Mesothelial cell of epicardium (in vitro differentiated cells): Measurements from ENCODE around the gene TRPT1. TPM values are rescaled to one million over a fixed set of nuclear protein-coding genes. Genes with fewer than 3 reads are reported as not detected.

Source experiments
- DNase-seq, 2 experiments: peaks; one replicate each; pipeline ENCODE4 v3.0.0; 2021; ENCODE audit warnings: low spot score in 2 of 2; ENCODE audit not compliant: unreplicated experiment in 2 of 2
- H3K27ac Mint-ChIP-seq: 2 replicates; pipeline ENCODE4 v1.8.0; 2021; ENCODE audit warnings: mixed read lengths
- H3K27me3 Mint-ChIP-seq: 2 replicates; pipeline ENCODE4 v1.8.0; 2021; ENCODE audit warnings: low read depth, mixed read lengths
- H3K36me3 Mint-ChIP-seq: 2 replicates; pipeline ENCODE4 v1.8.0; 2021; ENCODE audit warnings: mixed read lengths
- H3K4me1 Mint-ChIP-seq: 2 replicates; pipeline ENCODE4 v1.8.0; 2021; ENCODE audit warnings: mixed read lengths
- H3K4me3 Mint-ChIP-seq: 2 replicates; pipeline ENCODE4 v1.8.0; 2021; ENCODE audit warnings: mild to moderate bottlenecking, moderate library complexity, mixed read lengths
- H3K9me3 Mint-ChIP-seq: 2 replicates; pipeline ENCODE4 v1.8.0; 2021; ENCODE audit warnings: mixed read lengths
- CTCF ChIP-seq: fragments of 200-600 bp; sonication (generic); IDR thresholded peaks from one replicate; pipeline ENCODE4 v1.5.0; 2021; ENCODE audit warnings: antibody characterized with exemption; ENCODE audit not compliant: unreplicated experiment
- total RNA-seq: library from RNA; stranded (reverse); gene quantifications from 3 replicates; pipeline ENCODE4 v1.2.1, GENCODE V29; 2021

Gene TRPT1
- total RNA-seq, 1 donor from 2014 or later: 41.1 TPM

- Mint-ChIP-seq H3K4me3 (no peak overlapping the region), H3K9me3 (no peaks in the 10 kb centered on the region), H3K4me1 (peaks cover 10% of the 10 kb centered on the region), H3K36me3 (peaks cover 6% of the 10 kb centered on the region), H3K27ac (no peak overlapping the region), H3K27me3 (no peaks in the 10 kb centered on the region)
- no peak for DNase-seq
- TF ChIP-seq CTCF: no peak
Measured at GRCh38 chr11:64254326-64254725, 28.3 kb upstream of the TRPT1 start.

- H3K27ac Mint-ChIP-seq: peak overlapping the region; percentile 1
- peaks cover 10% of the 10 kb centered on the region for H3K4me1 Mint-ChIP-seq
- H3K27me3 Mint-ChIP-seq: no peaks in the 10 kb centered on the region
- H3K9me3 Mint-ChIP-seq: no peaks in the 10 kb centered on the region
- DNase-seq: no peak
- no peak for TF ChIP-seq CTCF
- peaks cover 2% of the 10 kb centered on the region for H3K36me3 Mint-ChIP-seq
- H3K4me3 Mint-ChIP-seq: peak overlapping the region; percentile 83
Measured at GRCh38 chr11:64253481-64253880, 27.5 kb upstream of the TRPT1 start.

- peaks cover 10% of the 10 kb centered on the region for H3K4me1 Mint-ChIP-seq
- no peak overlapping the region for H3K27ac Mint-ChIP-seq
- peaks cover 1% of the 10 kb centered on the region for H3K36me3 Mint-ChIP-seq
- no peaks in the 10 kb centered on the region for H3K27me3 Mint-ChIP-seq
- TF ChIP-seq CTCF: no peak
- H3K4me3 Mint-ChIP-seq: peak overlapping the region; percentile 83
- H3K9me3 Mint-ChIP-seq: no peaks in the 10 kb centered on the region
- no peak for DNase-seq
Measured at GRCh38 chr11:64253043-64253442, 27.1 kb upstream of the TRPT1 start.

- DNase-seq: peak in 1 of 2 experiments; percentile 56
- no peaks in the 10 kb centered on the region for H3K36me3 Mint-ChIP-seq
- H3K4me1 Mint-ChIP-seq: peaks cover 14% of the 10 kb centered on the region
- peak overlapping the region; percentile 83 for H3K4me3 Mint-ChIP-seq
- TF ChIP-seq CTCF: no peak
- H3K27ac Mint-ChIP-seq: peak overlapping the region; percentile 73
- H3K9me3 Mint-ChIP-seq: no peaks in the 10 kb centered on the region
- H3K27me3 Mint-ChIP-seq: no peaks in the 10 kb centered on the region
Measured at GRCh38 chr11:64252003-64252872, 26.3 kb upstream of the TRPT1 start.

- Mint-ChIP-seq H3K27me3 (no peaks in the 10 kb centered on the region), H3K4me3 (peak overlapping the region; percentile 83), H3K36me3 (no peaks in the 10 kb centered on the region), H3K27ac (peak overlapping the region; percentile 73), H3K9me3 (no peaks in the 10 kb centered on the region), H3K4me1 (peaks cover 16% of the 10 kb centered on the region)
- TF ChIP-seq CTCF: no peak
- no peak for DNase-seq
Measured at GRCh38 chr11:64251753-64252002, 25.7 kb upstream of the TRPT1 start.
